ENCODE measurements around the gene IFT172. TPM values are rescaled to one million over a fixed set of nuclear protein-coding genes. Genes with fewer than 3 reads are reported as not detected.
A peak's percentile ranks its signal among the peaks of the same experiment; 100 is the strongest.
"Not testable (repeated sequence)": the region's sequence is repeated elsewhere in the genome, so short reads cannot be mapped to it uniquely, and the experiment has no call there.

The IFT172 gene
- total RNA-seq: 10 to 100 TPM; 17.9 to 18.8 TPM

GRCh38 chr2:27489498-27490397 is at the start of gene IFT172:
Gene IFT172 (minus strand): TSS chr2:27489743. CDS start chr2:27489653, 90 bp downstream.
- POLR2A ChIA-PET: interaction anchor here (0.8 to 1.6 kb wide), 2 partner anchors 10 to 80 kb away, joined by 3 to 4 read pairs; partner anchors contain the start of gene PPM1G
- Mint-ChIP-seq H3K4me1 (peaks cover 20% of the 10 kb centered on the region), H3K27ac (peak within 1 kb of the TSS; percentile 82), H3K36me3 (no peaks in the 10 kb centered on the region), H3K27me3 (peaks cover 14% of the 10 kb centered on the region), H3K9me3 (no peaks in the 10 kb centered on the region), H3K4me3 (peak within 1 kb of the TSS; percentile 88)
- peak; percentile 95 for DNase-seq
- peak; percentile 95 for ATAC-seq (ENCODE audit: low read depth)

GRCh38 chr2:27538839-27539450 is 49.4 kb upstream of the IFT172 start:
- H3K9me3 Mint-ChIP-seq; DNase-seq; POLR2A ChIA-PET; H3K4me1 Mint-ChIP-seq; H3K4me3 Mint-ChIP-seq; H3K27ac Mint-ChIP-seq; ATAC-seq (ENCODE audit: low read depth); H3K36me3 Mint-ChIP-seq: not testable (repeated sequence)
- peaks cover 16% of the 10 kb centered on the region for H3K27me3 Mint-ChIP-seq

- Mint-ChIP-seq H3K27me3 (peaks cover 13% of the 10 kb centered on the region), H3K4me3 (no peak overlapping the region), H3K36me3 (no peaks in the 10 kb centered on the region), H3K27ac (no peak overlapping the region), H3K4me1 (no peaks in the 10 kb centered on the region), H3K9me3 (no peaks in the 10 kb centered on the region)
- ATAC-seq (ENCODE audit: low read depth) (no peak), DNase-seq (no peak)
- POLR2A ChIA-PET: no interaction called here
Observed at GRCh38 chr2:27537287-27537686, 47.7 kb upstream of the IFT172 start.

- H3K4me3 Mint-ChIP-seq: no peak overlapping the region
- DNase-seq (no peak), ATAC-seq (ENCODE audit: low read depth) (no peak)
- peaks cover 3% of the 10 kb centered on the region for H3K4me1 Mint-ChIP-seq
- H3K27ac Mint-ChIP-seq: no peak overlapping the region
- peaks cover 18% of the 10 kb centered on the region for H3K27me3 Mint-ChIP-seq
- no peaks in the 10 kb centered on the region for H3K9me3 Mint-ChIP-seq
- no peaks in the 10 kb centered on the region for H3K36me3 Mint-ChIP-seq
- POLR2A ChIA-PET: no interaction called here
Observed at GRCh38 chr2:27531983-27532382, 42.4 kb upstream of the IFT172 start.

- Mint-ChIP-seq H3K27ac (no peak overlapping the region), H3K4me3 (no peak overlapping the region), H3K27me3 (peaks cover 10% of the 10 kb centered on the region), H3K4me1 (peaks cover 3% of the 10 kb centered on the region), H3K36me3 (no peaks in the 10 kb centered on the region), H3K9me3 (no peaks in the 10 kb centered on the region)
- POLR2A ChIA-PET: no interaction called here
- DNase-seq (no peak), ATAC-seq (ENCODE audit: low read depth) (no peak)
Observed at GRCh38 chr2:27527182-27527581, 37.6 kb upstream of the IFT172 start.

- DNase-seq (no peak), ATAC-seq (ENCODE audit: low read depth) (no peak)
- Mint-ChIP-seq H3K27ac (no peak overlapping the region), H3K9me3 (no peaks in the 10 kb centered on the region), H3K36me3 (no peaks in the 10 kb centered on the region), H3K4me3 (no peak overlapping the region), H3K4me1 (peaks cover 3% of the 10 kb centered on the region), H3K27me3 (peaks cover 5% of the 10 kb centered on the region)
- POLR2A ChIA-PET: no interaction called here
Observed at GRCh38 chr2:27522400-27522945, 32.9 kb upstream of the IFT172 start.

GRCh38 chr2:27520316-27520715 is 30.8 kb upstream of the IFT172 start:
- Mint-ChIP-seq H3K27ac (no peak overlapping the region), H3K27me3 (peaks cover 8% of the 10 kb centered on the region), H3K36me3 (no peaks in the 10 kb centered on the region), H3K4me3 (no peak overlapping the region), H3K4me1 (no peaks in the 10 kb centered on the region), H3K9me3 (no peaks in the 10 kb centered on the region)
- ATAC-seq (ENCODE audit: low read depth): no peak
- DNase-seq: no peak
- POLR2A ChIA-PET: interaction anchor here (0.7 kb wide), 1 partner anchor 38 kb away, joined by 3 read pairs; no protein-coding TSS in a partner anchor

- Mint-ChIP-seq H3K36me3 (no peaks in the 10 kb centered on the region), H3K27me3 (peaks cover 13% of the 10 kb centered on the region), H3K4me1 (no peaks in the 10 kb centered on the region), H3K4me3 (no peak overlapping the region), H3K9me3 (no peaks in the 10 kb centered on the region), H3K27ac (no peak overlapping the region)
- DNase-seq (no peak), ATAC-seq (ENCODE audit: low read depth) (no peak)
- POLR2A ChIA-PET: no interaction called here
Observed at GRCh38 chr2:27518782-27519113, 29.2 kb upstream of the IFT172 start.

GRCh38 chr2:27518113-27518781 is 28.7 kb upstream of the IFT172 start:
- peaks cover 15% of the 10 kb centered on the region for H3K27me3 Mint-ChIP-seq
- no peak for ATAC-seq (ENCODE audit: low read depth)
- POLR2A ChIA-PET: interaction anchor here (0.6 kb wide), 1 partner anchor 168 kb away, joined by 3 read pairs; no protein-coding TSS in a partner anchor

GRCh38 chr2:27509326-27509725 is 19.8 kb upstream of the IFT172 start:
- Mint-ChIP-seq H3K4me3 (no peak overlapping the region), H3K27me3 (peaks cover 16% of the 10 kb centered on the region), H3K36me3 (no peaks in the 10 kb centered on the region), H3K27ac (no peak overlapping the region), H3K4me1 (no peaks in the 10 kb centered on the region), H3K9me3 (no peaks in the 10 kb centered on the region)
- no peak for DNase-seq
- ATAC-seq (ENCODE audit: low read depth): no peak
- POLR2A ChIA-PET: no interaction called here

More at GRCh38 chr2:27518113-27518781, 28.7 kb upstream of the IFT172 start:
- Mint-ChIP-seq H3K9me3 (no peaks in the 10 kb centered on the region), H3K27ac (no peak overlapping the region), H3K36me3 (no peaks in the 10 kb centered on the region), H3K4me3 (no peak overlapping the region), H3K4me1 (no peaks in the 10 kb centered on the region)
- DNase-seq: no peak

- peaks cover 13% of the 10 kb centered on the region for H3K27me3 Mint-ChIP-seq
- no peak for DNase-seq
- no peak overlapping the region for H3K27ac Mint-ChIP-seq
- no peak for ATAC-seq (ENCODE audit: low read depth)
- no peaks in the 10 kb centered on the region for H3K4me1 Mint-ChIP-seq
- H3K36me3 Mint-ChIP-seq: no peaks in the 10 kb centered on the region
- no peaks in the 10 kb centered on the region for H3K9me3 Mint-ChIP-seq
- POLR2A ChIA-PET: no interaction called here
- H3K4me3 Mint-ChIP-seq: no peak overlapping the region
Observed at GRCh38 chr2:27507293-27507692, 17.8 kb upstream of the IFT172 start.

- H3K27ac Mint-ChIP-seq: no peak overlapping the region
- POLR2A ChIA-PET: no interaction called here
Observed at GRCh38 chr2:27506587-27506986, 17.0 kb upstream of the IFT172 start.

GRCh38 chr2:27502142-27502541 is 12.6 kb upstream of the IFT172 start:
- no peaks in the 10 kb centered on the region for H3K9me3 Mint-ChIP-seq
- H3K4me3 Mint-ChIP-seq: no peak overlapping the region
- DNase-seq: no peak
- POLR2A ChIA-PET: no interaction called here
- H3K27me3 Mint-ChIP-seq: peaks cover 28% of the 10 kb centered on the region
- no peak overlapping the region for H3K27ac Mint-ChIP-seq
- H3K36me3 Mint-ChIP-seq: no peaks in the 10 kb centered on the region
- no peak for ATAC-seq (ENCODE audit: low read depth)
- no peaks in the 10 kb centered on the region for H3K4me1 Mint-ChIP-seq

More at GRCh38 chr2:27506587-27506986, 17.0 kb upstream of the IFT172 start:
- no peaks in the 10 kb centered on the region for H3K4me1 Mint-ChIP-seq
- no peak for DNase-seq
- ATAC-seq (ENCODE audit: low read depth): no peak
- H3K9me3 Mint-ChIP-seq: no peaks in the 10 kb centered on the region
- H3K27me3 Mint-ChIP-seq: peaks cover 16% of the 10 kb centered on the region
- H3K4me3 Mint-ChIP-seq: no peak overlapping the region
- no peaks in the 10 kb centered on the region for H3K36me3 Mint-ChIP-seq
